IMR-90 (cell line): ENCODE data around the gene AP4S1. TPM values are rescaled to one million over a fixed set of nuclear protein-coding genes. Genes with fewer than 3 reads are reported as not detected.

Experiments used
- ATAC-seq: fragments of 200-7000 bp; cut with Tn5 transposase; 2 replicates; pipeline ENCODE4 v1.9.1; 2020; ENCODE audit warnings: low read depth, mild to moderate bottlenecking, moderate library complexity
- BruUV-seq: library from RNA; stranded (reverse); fragments of 400-500 nt; replicated peaks from 2 replicates; lab custom pipeline; 2021; lab: Mats Ljungman, UMichigan
- CTCF ChIA-PET: fragments of 300-600 bp; formaldehyde crosslinking; extraction: SDS; loops from one replicate; lab custom pipeline; 2021; ENCODE audit warnings: antibody characterized with exemption; lab: Yijun Ruan, JAX
- POLR2A ChIA-PET: fragments of 300-600 bp; sonication (Branson Sonifier 250); formaldehyde crosslinking; loops from one replicate; lab custom pipeline; 2022; ENCODE audit warnings: antibody characterized with exemption; ENCODE audit not compliant: unreplicated experiment; lab: Charles Lee
- DNase-seq: peaks from one replicate; pipeline ENCODE4 v3.0.0; 2013
- H2AFZ ChIP-seq: replicated peaks from 2 replicates; pipeline ENCODE3; 2013; ENCODE audit warnings: low read length, mild to moderate bottlenecking; ENCODE audit not compliant: poor library complexity
- H2AK5ac ChIP-seq: 2 replicates; pipeline ENCODE4 v1.6.1; 2013; ENCODE audit warnings: low read depth, low read length, inconsistent platforms
- H2AK9ac ChIP-seq: replicated peaks from 2 replicates; pipeline ENCODE3; 2013; ENCODE audit warnings: mild to moderate bottlenecking, low read depth, low read length, moderate library complexity; ENCODE audit not compliant: poor library complexity
- H2BK120ac ChIP-seq: 2 replicates; pipeline ENCODE4 v1.6.1; 2013; ENCODE audit warnings: low read depth, low read length, inconsistent platforms
- H2BK15ac ChIP-seq: 3 replicates; pipeline ENCODE4 v1.6.1; 2013; ENCODE audit warnings: low read depth, low read length, inconsistent platforms
- H2BK20ac ChIP-seq: 2 replicates; pipeline ENCODE4 v1.6.1; 2013; ENCODE audit warnings: low read depth, mild to moderate bottlenecking, inconsistent platforms, low read length, moderate library complexity
- H2BK5ac ChIP-seq: 2 replicates; pipeline ENCODE4 v1.6.1; 2013; ENCODE audit warnings: mild to moderate bottlenecking, low read depth, low read length, inconsistent platforms; ENCODE audit not compliant: poor library complexity, severe bottlenecking
- H3K14ac ChIP-seq: replicated peaks from 2 replicates; pipeline ENCODE4 v1.6.1; 2013; ENCODE audit warnings: low read depth, low read length, inconsistent platforms
- H3K18ac ChIP-seq: 2 replicates; pipeline ENCODE4 v1.6.1; 2013; ENCODE audit warnings: low read depth, low read length, control low read depth
- H3K23ac ChIP-seq: 2 replicates; pipeline ENCODE4 v1.6.1; 2013; ENCODE audit warnings: low read depth, low read length, inconsistent platforms
- H3K27ac ChIP-seq: 2 replicates; pipeline ENCODE4 v1.5.1; 2013; ENCODE audit warnings: mild to moderate bottlenecking, control low read depth, low read length; ENCODE audit not compliant: insufficient read depth
- H3K27me3 ChIP-seq: 2 replicates; pipeline ENCODE4 v1.6.1; 2013; ENCODE audit warnings: low read length; ENCODE audit not compliant: control insufficient read depth, insufficient read depth
- H3K36me3 ChIP-seq: 2 replicates; pipeline ENCODE4 v1.6.1; 2013; ENCODE audit warnings: low read length, mixed read lengths; ENCODE audit not compliant: control insufficient read depth, insufficient read depth
- H3K4ac ChIP-seq: 2 replicates; pipeline ENCODE4 v1.6.1; 2013; ENCODE audit warnings: low read depth, low read length, inconsistent platforms
- H3K4me1 ChIP-seq: 2 replicates; pipeline ENCODE4 v1.6.1; 2013; ENCODE audit warnings: low read length, mixed read lengths; ENCODE audit not compliant: control insufficient read depth, insufficient read depth
- H3K4me2 ChIP-seq: 2 replicates; pipeline ENCODE4 v1.6.1; 2013; ENCODE audit warnings: low read depth, mild to moderate bottlenecking, control low read depth, low read length, moderate library complexity
- H3K4me3 ChIP-seq: 2 replicates; pipeline ENCODE4 v1.5.1; 2013; ENCODE audit warnings: low read depth, mild to moderate bottlenecking, control low read depth, low read length, moderate library complexity; ENCODE audit not compliant: insufficient read depth
- H3K56ac ChIP-seq: 2 replicates; pipeline ENCODE4 v1.6.1; 2013; ENCODE audit warnings: low read length, inconsistent platforms; ENCODE audit not compliant: insufficient read depth; ENCODE audit errors: extremely low read depth
- H3K79me1 ChIP-seq, 2 experiments: 2 replicates each; pipeline ENCODE4 v1.6.1; 2013; ENCODE audit warnings: low read length in 2 of 2, inconsistent platforms in 1 of 2, low read depth in 1 of 2
- H3K9ac ChIP-seq: 2 replicates; pipeline ENCODE4 v1.6.1; 2013; ENCODE audit warnings: low read depth, low read length, control low read depth
- H3K9me1 ChIP-seq: 2 replicates; pipeline ENCODE4 v1.6.1; 2013; ENCODE audit warnings: low read length, inconsistent platforms; ENCODE audit not compliant: insufficient read depth
- H3K9me3 ChIP-seq: 2 replicates; pipeline ENCODE4 v1.6.1; 2013; ENCODE audit warnings: low read length; ENCODE audit not compliant: control insufficient read depth, insufficient read depth
- H4K20me1 ChIP-seq: 2 replicates; pipeline ENCODE4 v1.6.1; 2013; ENCODE audit warnings: low read length, inconsistent platforms; ENCODE audit not compliant: insufficient read depth
- H4K5ac ChIP-seq: 2 replicates; pipeline ENCODE4 v1.6.1; 2013; ENCODE audit warnings: mild to moderate bottlenecking, low read depth, low read length, control low read depth
- H4K8ac ChIP-seq, 2 experiments: 2 replicates each; pipeline ENCODE4 v1.6.1; 2013; ENCODE audit warnings: low read depth in 2 of 2, low read length in 2 of 2, control low read depth in 1 of 2, inconsistent platforms in 1 of 2
- H4K91ac ChIP-seq: 2 replicates; pipeline ENCODE4 v1.6.1; 2013; ENCODE audit warnings: low read depth, low read length, inconsistent platforms; ENCODE audit not compliant: insufficient read depth
- BHLHE40 ChIP-seq: fragments of 150-350 bp; IDR thresholded peaks from 2 replicates; pipeline ENCODE4 v1.6.1; 2016; ENCODE audit warnings: mild to moderate bottlenecking, low read depth, low read length
- CEBPB ChIP-seq: IDR thresholded peaks from 2 replicates; pipeline ENCODE4 v1.6.1; 2012; ENCODE audit warnings: low read depth, low read length, improper control_type of control experiment
- CHD1 ChIP-seq: IDR thresholded peaks from 2 replicates; pipeline ENCODE4 v1.6.1; 2012; ENCODE audit warnings: low read depth, low read length, improper control_type of control experiment
- FOS ChIP-seq: fragments of 150-350 bp; IDR thresholded peaks from 2 replicates; pipeline ENCODE4 v1.6.1; 2016; ENCODE audit warnings: low read depth, low read length
- MAZ ChIP-seq: IDR thresholded peaks from 2 replicates; pipeline ENCODE4 v1.6.1; 2012; ENCODE audit warnings: low read depth, mild to moderate bottlenecking, low read length, improper control_type of control experiment, moderate library complexity, borderline replicate concordance
- MXI1 ChIP-seq: IDR thresholded peaks from 2 replicates; pipeline ENCODE4 v1.6.1; 2012; ENCODE audit warnings: low read depth, mild to moderate bottlenecking, low read length, moderate library complexity, borderline replicate concordance
- POLR2A ChIP-seq: IDR thresholded peaks from 2 replicates; pipeline ENCODE4 v1.6.1; 2012; ENCODE audit warnings: mild to moderate bottlenecking, low read depth, low read length
- RAD21 ChIP-seq: IDR thresholded peaks from 2 replicates; pipeline ENCODE4 v1.6.1; 2012; ENCODE audit warnings: low read length, improper control_type of control experiment
- RCOR1 ChIP-seq: IDR thresholded peaks from 2 replicates; pipeline ENCODE4 v1.6.1; 2012; ENCODE audit warnings: mild to moderate bottlenecking, low read length, improper control_type of control experiment; ENCODE audit not compliant: insufficient replicate concordance
- RFX5 ChIP-seq: IDR thresholded peaks from 2 replicates; pipeline ENCODE4 v1.8.0; 2012; ENCODE audit warnings: low read depth, mild to moderate bottlenecking, low read length, moderate library complexity
- SMC3 ChIP-seq: fragments of 150-350 bp; IDR thresholded peaks from 2 replicates; pipeline ENCODE4 v1.6.1; 2016; ENCODE audit warnings: low read depth, mild to moderate bottlenecking, antibody characterized with exemption, low read length, moderate library complexity
- WGBS, 2 experiments: methylation state at CpG; one replicate each; pipeline versions ENCODE4 v1.1.5 to v1.1.7; 2013; ENCODE audit warnings: missing lambda C conversion rate in 2 of 2; ENCODE audit not compliant: insufficient read length in 1 of 2; ENCODE audit errors: extremely low coverage in 2 of 2; 5-methylcytosine and 5-hydroxymethylcytosine counted together
- dilution Hi-C: fragments of 300-500 bp; cut with HindIII; formaldehyde crosslinking; loops from one replicate; pipeline ENCODE4 v1.14.3; 2018; ENCODE audit warnings: low sequenced_read_pairs; ENCODE audit not compliant: unreplicated experiment
- in situ Hi-C: fragments of 300-500 bp; cut with MboI; formaldehyde crosslinking; loops from 3 replicates; pipeline ENCODE4 v1.14.3; 2019; ENCODE audit warnings: low sequenced_read_pairs, inconsistent platforms, mixed read lengths
- intact Hi-C: fragments of 100-400 bp; cut with micrococcal nuclease; formaldehyde crosslinking; loops from 2 replicates; pipeline ENCODE4 v1.10.0; 2022
- polyA plus RNA-seq, 3 experiments: library from polyadenylated mRNA; depleted of rRNA; stranded (reverse); fragments of >200 nt; gene quantifications; 2 replicates each; pipeline ENCODE4 v1.2.3, GENCODE V29; 2012; ENCODE audit warnings: low replicate concordance in 1 of 3
- total RNA-seq: library from RNA; depleted of rRNA; stranded (reverse); fragments of >200 nt; gene quantifications from 2 replicates; pipeline ENCODE4 v1.2.3, GENCODE V29; 2012
- TF ChIP-seq, protein P1 (sequence below): conservative IDR thresholded peaks from 2 replicates; pipeline ENCODE4 v1.5.1; 2012; ENCODE audit warnings: mild to moderate bottlenecking, low read depth, low read length, improper control_type of control experiment
- TF ChIP-seq, protein P2 (sequence below): fragments of 150-350 bp; IDR thresholded peaks from 2 replicates; pipeline ENCODE4 v1.6.1; 2016; ENCODE audit warnings: low read depth, mild to moderate bottlenecking, low read length, moderate library complexity, borderline replicate concordance
- TF ChIP-seq, protein P3 (sequence below): fragments of 150-350 bp; IDR thresholded peaks from 2 replicates; pipeline ENCODE4 v1.6.1; 2017; ENCODE audit warnings: mild to moderate bottlenecking, antibody characterized with exemption, low read length, low read depth

The AP4S1 gene
- total and polyA plus RNA-seq, 2 of the 4 experiments (the other 2 are of a cell fraction), result 2.7 to 4.5 TPM

DNA sequence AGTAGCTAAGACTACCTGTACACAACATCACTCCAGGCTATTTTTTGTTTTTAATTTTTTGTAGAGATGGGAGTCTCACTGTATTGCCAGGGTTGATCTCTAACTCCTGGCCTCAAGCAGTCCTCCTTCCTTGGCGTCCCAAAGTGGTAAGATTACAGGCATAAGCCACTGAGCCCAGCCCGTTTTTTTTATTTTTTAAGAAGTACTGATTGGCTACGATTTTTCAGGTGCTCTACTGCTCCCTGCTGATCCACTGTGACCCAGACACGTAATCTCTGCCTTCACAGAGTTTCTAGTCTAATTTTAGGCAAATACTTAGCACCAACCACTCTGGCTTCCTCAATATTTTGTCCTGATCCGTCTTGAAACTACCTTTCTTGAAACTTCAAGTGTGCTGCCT, 5.0 kb downstream of the AP4S1 start (continued):
- TF ChIP-seq CEBPB, result no peak

DNA sequence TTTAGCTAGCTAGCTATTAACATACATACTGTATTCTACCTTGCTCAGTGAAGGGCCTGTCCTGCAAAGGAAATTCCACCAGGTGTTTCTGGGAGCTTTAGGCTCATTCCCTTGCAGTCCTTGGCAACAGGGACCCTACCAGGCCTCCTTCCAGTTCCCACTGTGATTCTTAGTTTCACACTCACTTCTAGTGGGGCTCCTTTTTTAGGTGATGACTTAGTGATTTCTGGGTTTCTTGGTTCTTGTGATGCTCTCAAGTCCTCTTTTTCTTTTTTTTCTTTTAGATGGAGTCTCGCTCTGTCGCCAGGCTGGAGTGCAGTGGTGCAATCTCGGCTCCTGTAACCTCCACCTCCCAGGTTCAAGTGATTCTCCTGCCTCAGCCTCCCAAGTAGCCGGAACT, 11.1 kb downstream of the AP4S1 start:
- Histone ChIP-seq H3K27me3 (no peaks in the 10 kb centered on the region), H2BK120ac (no peak overlapping the region), H3K56ac (no peak overlapping the region), H3K79me1 (peaks cover 7 to 18% of the 10 kb centered on the region in 2 experiments; a peak in 2 of 4 replicates), H2AFZ (no peak overlapping the region), H3K18ac (no peak overlapping the region), H3K23ac (no peak overlapping the region), H3K9me3 (no peaks in the 10 kb centered on the region), H4K20me1 (no peaks in the 10 kb centered on the region), H2BK15ac (no peak overlapping the region), H3K14ac (no peak overlapping the region), H4K8ac (no peak overlapping the region), H2BK5ac (no peak overlapping the region), H2AK5ac (no peak overlapping the region), H2BK20ac (no peak overlapping the region), H3K4me2 (no peak overlapping the region), H2AK9ac (no peak overlapping the region), H3K4ac (no peak overlapping the region), H3K9ac (no peak overlapping the region), H4K5ac (no peak overlapping the region), H3K4me3 (no peak overlapping the region), H3K27ac (no peak overlapping the region), H3K9me1 (no peaks in the 10 kb centered on the region), H3K36me3 (no peaks in the 10 kb centered on the region), H4K91ac (no peak overlapping the region), H3K4me1 (no peaks in the 10 kb centered on the region)
- ChIA-PET POLR2A (no interaction called here), CTCF (no interaction called here)
- dilution Hi-C loops, result no loop called here
- no peak for DNase-seq
- no CpG with 5 or more reads among the region's 4 CpGs for WGBS, 2 experiments
- no TSS peak for BruUV-seq
- in situ Hi-C loops, result no loop called here
- intact Hi-C loops, result no loop called here
- ATAC-seq, result no peak
- TF ChIP-seq, protein P1, sequence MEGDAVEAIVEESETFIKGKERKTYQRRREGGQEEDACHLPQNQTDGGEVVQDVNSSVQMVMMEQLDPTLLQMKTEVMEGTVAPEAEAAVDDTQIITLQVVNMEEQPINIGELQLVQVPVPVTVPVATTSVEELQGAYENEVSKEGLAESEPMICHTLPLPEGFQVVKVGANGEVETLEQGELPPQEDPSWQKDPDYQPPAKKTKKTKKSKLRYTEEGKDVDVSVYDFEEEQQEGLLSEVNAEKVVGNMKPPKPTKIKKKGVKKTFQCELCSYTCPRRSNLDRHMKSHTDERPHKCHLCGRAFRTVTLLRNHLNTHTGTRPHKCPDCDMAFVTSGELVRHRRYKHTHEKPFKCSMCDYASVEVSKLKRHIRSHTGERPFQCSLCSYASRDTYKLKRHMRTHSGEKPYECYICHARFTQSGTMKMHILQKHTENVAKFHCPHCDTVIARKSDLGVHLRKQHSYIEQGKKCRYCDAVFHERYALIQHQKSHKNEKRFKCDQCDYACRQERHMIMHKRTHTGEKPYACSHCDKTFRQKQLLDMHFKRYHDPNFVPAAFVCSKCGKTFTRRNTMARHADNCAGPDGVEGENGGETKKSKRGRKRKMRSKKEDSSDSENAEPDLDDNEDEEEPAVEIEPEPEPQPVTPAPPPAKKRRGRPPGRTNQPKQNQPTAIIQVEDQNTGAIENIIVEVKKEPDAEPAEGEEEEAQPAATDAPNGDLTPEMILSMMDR, result no peak
- TF ChIP-seq SMC3 (no peak), CHD1 (no peak), RFX5 (no peak), POLR2A (no peak), FOS (no peak), RAD21 (no peak), MAZ (no peak), BHLHE40 (no peak), RCOR1 (no peak), MXI1 (no peak)
- TF ChIP-seq, protein P2, sequence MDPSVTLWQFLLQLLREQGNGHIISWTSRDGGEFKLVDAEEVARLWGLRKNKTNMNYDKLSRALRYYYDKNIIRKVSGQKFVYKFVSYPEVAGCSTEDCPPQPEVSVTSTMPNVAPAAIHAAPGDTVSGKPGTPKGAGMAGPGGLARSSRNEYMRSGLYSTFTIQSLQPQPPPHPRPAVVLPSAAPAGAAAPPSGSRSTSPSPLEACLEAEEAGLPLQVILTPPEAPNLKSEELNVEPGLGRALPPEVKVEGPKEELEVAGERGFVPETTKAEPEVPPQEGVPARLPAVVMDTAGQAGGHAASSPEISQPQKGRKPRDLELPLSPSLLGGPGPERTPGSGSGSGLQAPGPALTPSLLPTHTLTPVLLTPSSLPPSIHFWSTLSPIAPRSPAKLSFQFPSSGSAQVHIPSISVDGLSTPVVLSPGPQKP, result no peak
- TF ChIP-seq, protein P3, sequence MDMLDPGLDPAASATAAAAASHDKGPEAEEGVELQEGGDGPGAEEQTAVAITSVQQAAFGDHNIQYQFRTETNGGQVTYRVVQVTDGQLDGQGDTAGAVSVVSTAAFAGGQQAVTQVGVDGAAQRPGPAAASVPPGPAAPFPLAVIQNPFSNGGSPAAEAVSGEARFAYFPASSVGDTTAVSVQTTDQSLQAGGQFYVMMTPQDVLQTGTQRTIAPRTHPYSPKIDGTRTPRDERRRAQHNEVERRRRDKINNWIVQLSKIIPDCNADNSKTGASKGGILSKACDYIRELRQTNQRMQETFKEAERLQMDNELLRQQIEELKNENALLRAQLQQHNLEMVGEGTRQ, result no peak
